Body of pancreas (tissue), 4 donors: ENCODE measurements around the gene SYNE2.

ENCODE experiments used
- POLR2A ChIP-seq, 3 donors: fragments of 450-650 bp; IDR thresholded peaks; one replicate each; pipeline ENCODE4 v1.6.1; 2016; ENCODE audit warnings: antibody characterized with exemption in 3 of 3, mild to moderate bottlenecking in 2 of 3
- TF ChIP-seq, protein P1 (sequence below), 7 experiments: fragments of 450-650 bp in 4 of 7; fragments of 200-600 bp in 3 of 7; sonication (generic) in 3 of 7; IDR thresholded peaks; one replicate each; pipeline ENCODE4 v1.5.1; 2016 to 2019; ENCODE audit warnings: antibody characterized with exemption in 7 of 7

DNA sequence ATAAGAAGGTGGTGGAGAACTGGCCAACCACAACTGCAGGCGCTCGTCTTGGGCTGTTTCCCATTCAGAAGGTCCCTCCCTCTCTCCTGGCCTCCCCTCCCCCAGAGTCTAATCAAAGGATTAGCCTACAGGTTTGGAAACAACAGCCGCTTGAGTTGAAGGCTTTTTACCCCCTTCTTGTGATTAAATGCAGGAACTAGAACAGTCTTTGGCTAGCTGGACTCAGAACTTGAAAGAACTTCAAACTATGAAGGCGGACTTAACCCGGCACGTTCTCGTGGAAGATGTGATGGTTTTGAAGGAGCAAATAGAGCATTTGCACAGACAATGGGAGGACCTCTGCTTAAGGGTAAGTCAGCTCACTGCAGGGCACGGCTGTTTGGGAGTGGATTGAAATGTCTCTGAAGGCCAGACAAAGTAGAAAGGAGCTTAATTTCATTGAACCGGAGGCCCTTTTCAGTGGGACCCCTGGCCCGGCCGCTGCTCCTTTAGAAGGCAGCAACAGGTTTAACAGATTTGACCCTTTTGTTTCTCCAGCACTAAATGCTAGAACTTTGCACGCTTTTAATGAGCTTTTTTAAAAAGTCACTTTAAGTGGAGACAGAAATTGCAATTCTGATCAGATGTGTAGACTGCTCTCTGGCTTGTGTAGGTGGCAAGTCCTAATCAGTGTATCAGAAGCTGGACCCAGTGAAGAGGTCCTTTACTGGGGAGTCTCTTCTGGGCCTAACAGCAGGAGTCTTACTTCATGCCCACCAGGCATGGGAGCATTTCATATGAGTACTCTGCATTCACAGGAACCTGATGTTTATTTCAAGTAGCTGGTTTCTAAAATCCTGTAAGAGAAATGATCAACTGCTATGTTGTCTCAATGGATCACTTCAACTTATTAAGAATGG lies 333.7 kb downstream of the SYNE2 start:
- TF ChIP-seq, protein P1, sequence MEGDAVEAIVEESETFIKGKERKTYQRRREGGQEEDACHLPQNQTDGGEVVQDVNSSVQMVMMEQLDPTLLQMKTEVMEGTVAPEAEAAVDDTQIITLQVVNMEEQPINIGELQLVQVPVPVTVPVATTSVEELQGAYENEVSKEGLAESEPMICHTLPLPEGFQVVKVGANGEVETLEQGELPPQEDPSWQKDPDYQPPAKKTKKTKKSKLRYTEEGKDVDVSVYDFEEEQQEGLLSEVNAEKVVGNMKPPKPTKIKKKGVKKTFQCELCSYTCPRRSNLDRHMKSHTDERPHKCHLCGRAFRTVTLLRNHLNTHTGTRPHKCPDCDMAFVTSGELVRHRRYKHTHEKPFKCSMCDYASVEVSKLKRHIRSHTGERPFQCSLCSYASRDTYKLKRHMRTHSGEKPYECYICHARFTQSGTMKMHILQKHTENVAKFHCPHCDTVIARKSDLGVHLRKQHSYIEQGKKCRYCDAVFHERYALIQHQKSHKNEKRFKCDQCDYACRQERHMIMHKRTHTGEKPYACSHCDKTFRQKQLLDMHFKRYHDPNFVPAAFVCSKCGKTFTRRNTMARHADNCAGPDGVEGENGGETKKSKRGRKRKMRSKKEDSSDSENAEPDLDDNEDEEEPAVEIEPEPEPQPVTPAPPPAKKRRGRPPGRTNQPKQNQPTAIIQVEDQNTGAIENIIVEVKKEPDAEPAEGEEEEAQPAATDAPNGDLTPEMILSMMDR (IDR thresholded peaks at IDR 0.05), result no peak
- peak in 2 of 3 donors; percentile 31 to 34 for TF ChIP-seq POLR2A (IDR thresholded peaks at IDR 0.05)
